KOPT-K1 (cell line): Measurements from ENCODE around the gene NEU1.
"Not testable (repeated sequence)": the region's sequence is repeated elsewhere in the genome, so short reads cannot be mapped to it uniquely, and the experiment has no call there.

Experiments used
- H3K27ac ChIP-seq: fragments of 200-600 bp; sonication (generic); 2 replicates; pipeline ENCODE4 v1.5.1; 2016; ENCODE audit warnings: antibody characterized with exemption, mild to moderate bottlenecking, low read depth, low read length; ENCODE audit not compliant: poor library complexity, severe bottlenecking
- H3K36me3 ChIP-seq: fragments of 200-600 bp; sonication (generic); 2 replicates; pipeline ENCODE4 v1.5.1; 2017; ENCODE audit warnings: antibody characterized with exemption, mild to moderate bottlenecking, low read length, moderate library complexity; ENCODE audit not compliant: insufficient read depth
- H3K9me3 ChIP-seq: fragments of 200-600 bp; sonication (generic); 2 replicates; pipeline ENCODE4 v1.5.1; 2017; ENCODE audit warnings: antibody characterized with exemption, low read length, mild to moderate bottlenecking; ENCODE audit not compliant: insufficient read depth, poor library complexity, severe bottlenecking

The NEU1 gene

DNA sequence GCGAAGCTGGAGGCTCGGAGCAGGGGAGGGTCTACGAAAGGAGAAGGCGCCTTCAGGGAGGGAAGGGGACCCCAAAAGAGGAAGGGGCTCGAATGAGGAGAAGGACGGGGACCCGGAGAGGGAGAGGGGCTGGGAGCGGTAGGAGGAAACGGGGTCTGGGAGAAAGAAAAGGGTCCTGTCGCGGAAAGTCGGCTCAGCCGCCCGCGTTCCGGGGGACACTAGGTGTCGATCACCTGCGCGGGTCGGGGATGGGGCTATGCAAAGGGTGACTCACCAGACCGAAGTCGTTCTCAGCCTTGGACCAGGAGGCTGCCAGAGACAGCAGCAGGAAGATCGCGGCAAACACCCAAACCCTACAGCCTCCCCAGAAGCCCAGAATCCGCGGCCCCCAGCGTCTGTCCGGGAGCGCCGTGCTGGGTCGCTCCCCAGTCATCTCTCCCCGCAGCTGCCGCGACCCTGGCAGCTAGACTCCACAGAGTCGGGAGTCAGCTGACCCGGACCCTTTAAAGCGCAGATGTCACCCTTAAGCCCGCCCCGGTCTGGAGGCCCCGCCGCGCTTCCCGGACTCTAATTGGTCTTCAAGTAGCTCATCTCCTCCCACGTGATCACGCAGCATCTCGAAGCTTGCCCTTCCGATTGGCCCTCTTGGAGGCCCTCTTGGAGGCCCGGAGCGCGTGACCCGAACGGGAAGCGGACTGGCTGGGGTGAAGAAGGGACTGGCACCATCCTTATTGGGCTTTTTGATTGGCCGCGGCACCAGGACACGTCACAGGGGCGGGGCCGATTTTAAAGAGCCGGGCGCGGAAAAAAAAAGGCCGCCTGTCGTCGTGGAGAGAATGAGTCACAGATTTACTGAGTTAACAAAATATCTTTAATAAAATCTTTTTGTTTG lies at the start of gene NEU1:
Gene NEU1 (minus strand): TSS at position 478 of the 892 bp plus-strand sequence. CDS start 45 bp downstream, at position 433.
- Histone ChIP-seq H3K36me3 (peaks cover 23% of the 10 kb centered on the region), H3K9me3 (no peaks in the 10 kb centered on the region), H3K27ac (peak within 1 kb of the TSS; percentile 63)

DNA sequence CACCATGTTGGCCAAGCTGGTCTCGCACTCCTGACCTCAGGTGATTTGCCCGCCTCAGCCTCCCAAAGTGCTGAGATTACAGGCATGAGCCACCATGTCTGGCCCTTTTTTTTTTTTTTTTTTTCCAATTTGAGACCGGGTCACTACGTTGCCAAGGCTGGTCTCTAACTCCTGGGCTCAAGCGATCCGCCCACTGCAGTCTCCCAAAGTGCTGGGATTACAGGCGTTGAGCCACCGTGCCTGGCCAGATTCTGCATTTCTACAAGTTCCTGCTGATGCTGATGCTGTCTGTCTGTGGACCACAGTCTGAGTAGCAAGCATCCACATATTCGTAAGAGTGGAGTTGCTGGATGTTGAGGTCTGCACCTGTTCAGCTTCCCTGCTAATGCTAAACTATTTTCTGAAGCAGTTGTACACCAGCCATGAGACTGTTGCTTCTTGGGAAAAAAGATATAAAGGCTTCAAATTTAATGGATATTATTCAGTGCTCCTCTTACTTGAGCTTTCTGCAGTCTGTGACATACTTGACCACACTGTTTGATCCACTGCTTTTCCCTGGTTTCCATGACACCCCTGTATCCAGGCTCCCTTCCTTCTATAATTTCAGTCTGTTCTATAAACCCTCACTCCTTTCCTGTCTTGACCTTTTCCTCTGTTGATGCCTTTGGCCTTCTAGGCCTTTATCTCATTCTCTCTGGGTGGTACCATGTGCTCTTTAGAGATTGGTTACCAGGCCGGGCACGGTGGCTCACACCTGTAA lies 49.4 kb upstream of the NEU1 start:
- H3K27ac ChIP-seq, result no peak overlapping the region
- H3K9me3 ChIP-seq, result no peaks in the 10 kb centered on the region
- no peaks in the 10 kb centered on the region for H3K36me3 ChIP-seq

GRCh38 chr6:31909298-31909697 lies 46.7 kb upstream of the NEU1 start:
- H3K36me3 ChIP-seq, H3K27ac ChIP-seq, H3K9me3 ChIP-seq: not testable (repeated sequence)

- Histone ChIP-seq H3K9me3 (no peaks in the 10 kb centered on the region), H3K27ac (no peak overlapping the region), H3K36me3 (no peaks in the 10 kb centered on the region)
Measured at GRCh38 chr6:31908791-31909190, 46.2 kb upstream of the NEU1 start.

DNA sequence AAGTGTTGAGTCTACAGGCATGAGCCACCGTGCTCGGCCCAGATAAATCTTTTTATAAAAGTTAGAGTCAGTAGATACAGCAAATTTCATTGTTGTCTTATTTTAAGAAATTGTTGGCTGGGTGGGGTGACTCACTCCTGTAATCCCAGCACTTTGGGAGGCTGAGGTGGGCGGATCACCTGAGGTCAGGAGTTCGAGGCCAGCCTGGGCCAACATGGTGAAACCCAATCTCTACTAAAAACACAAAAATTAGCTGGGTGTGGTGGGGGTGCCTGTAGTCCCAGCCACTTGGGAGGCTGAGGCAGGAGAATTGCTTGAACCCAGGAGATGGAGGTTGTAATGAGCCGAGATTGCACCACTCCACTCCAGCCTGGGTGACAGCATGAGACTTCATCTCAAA lies 45.6 kb upstream of the NEU1 start:
- not testable (repeated sequence) for H3K9me3 ChIP-seq, H3K36me3 ChIP-seq, H3K27ac ChIP-seq

- H3K9me3 ChIP-seq, result no peaks in the 10 kb centered on the region
- H3K36me3 ChIP-seq, result no peaks in the 10 kb centered on the region
- no peak overlapping the region for H3K27ac ChIP-seq
Measured at GRCh38 chr6:31907158-31907813, 44.7 kb upstream of the NEU1 start.

GRCh38 chr6:31906727-31907126 lies 44.1 kb upstream of the NEU1 start:
- not testable (repeated sequence) for H3K27ac ChIP-seq, H3K36me3 ChIP-seq, H3K9me3 ChIP-seq

DNA sequence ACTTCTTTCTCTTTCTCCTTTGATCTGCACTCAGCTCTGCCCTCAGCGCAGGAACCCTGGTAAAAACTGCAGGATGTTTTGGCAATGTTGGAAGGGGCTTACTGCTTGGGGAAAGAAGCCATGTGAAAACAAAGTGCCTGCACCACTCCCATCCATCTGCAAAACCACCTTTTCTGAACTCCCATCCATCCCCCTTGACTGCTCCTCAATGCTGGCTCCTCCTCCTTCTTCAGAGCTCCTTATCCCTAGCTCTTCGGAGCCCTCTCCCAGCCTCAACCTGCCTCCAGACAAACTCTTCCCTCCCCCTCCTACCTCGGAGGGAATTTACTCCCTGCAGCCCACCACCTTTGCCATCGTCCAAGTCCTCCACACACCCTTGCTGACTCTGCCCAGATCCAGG lies 43.5 kb upstream of the NEU1 start:
- Histone ChIP-seq H3K9me3 (no peaks in the 10 kb centered on the region), H3K36me3 (no peaks in the 10 kb centered on the region), H3K27ac (no peak overlapping the region)

DNA sequence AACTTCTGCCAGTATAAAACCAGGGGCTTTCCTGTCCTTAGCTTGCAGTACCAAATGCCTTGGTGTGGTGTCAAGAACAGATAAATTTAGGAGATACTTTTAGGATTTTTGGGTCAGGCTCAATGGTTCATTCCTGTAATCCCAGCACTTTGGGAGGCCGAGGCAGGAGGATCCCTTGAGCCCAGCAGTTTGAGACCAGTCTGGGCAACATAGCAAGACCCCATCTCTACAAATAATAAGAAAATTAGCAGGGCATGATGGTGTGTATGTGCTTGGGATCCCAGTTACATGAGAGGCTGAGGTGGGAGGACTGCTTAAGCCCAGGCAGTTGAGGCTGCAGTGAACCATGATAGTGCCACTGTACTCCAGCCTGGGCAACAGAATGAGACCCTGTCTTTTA lies 42.4 kb upstream of the NEU1 start:
- Histone ChIP-seq H3K9me3 (no peaks in the 10 kb centered on the region), H3K36me3 (no peaks in the 10 kb centered on the region), H3K27ac (no peak overlapping the region)

GRCh38 chr6:31903957-31904356 lies 41.3 kb upstream of the NEU1 start:
- H3K36me3 ChIP-seq, result no peaks in the 10 kb centered on the region
- H3K9me3 ChIP-seq, result no peaks in the 10 kb centered on the region
- no peak overlapping the region for H3K27ac ChIP-seq

DNA sequence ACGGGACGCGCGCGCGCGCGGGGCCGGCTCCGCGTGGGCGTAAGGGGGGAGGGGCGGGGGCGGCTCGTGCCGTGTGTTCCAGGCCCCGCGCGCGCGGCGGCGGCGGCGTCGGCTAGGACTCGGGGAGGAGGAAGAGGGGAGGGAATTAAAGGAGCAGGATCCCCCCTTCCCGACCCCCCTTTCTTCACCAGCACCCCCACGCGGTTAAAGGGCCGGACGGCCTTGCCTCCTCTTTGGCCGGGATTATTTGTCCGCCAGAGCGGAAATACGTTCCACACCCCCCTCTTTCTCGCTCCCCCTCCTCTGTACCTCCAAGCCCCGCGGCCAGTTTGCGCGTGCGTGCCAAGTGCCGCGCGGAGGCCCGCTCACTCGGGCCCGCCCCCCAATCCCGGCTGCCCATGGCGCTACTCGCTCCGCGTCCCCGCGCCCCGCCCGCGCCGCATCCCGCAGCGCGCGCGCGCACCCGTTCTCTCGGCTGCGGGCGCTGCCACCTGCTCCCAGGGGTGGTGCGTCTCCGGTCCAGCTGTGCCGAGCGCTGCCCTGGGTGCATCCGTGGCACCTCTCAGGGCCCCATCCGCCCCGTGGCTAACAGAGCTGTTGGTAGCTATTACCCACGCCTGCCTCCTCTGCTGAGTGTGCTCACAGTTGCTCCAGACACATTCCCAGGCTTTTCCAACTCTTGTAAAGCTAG lies 39.5 kb upstream of the NEU1 start, which contains the start of gene ZBTB12:
Gene ZBTB12 (minus strand): TSS at position 134 of the 691 bp plus-strand sequence. CDS start 781 bp downstream, outside the sequence.
- no peaks in the 10 kb centered on the region for H3K36me3 ChIP-seq
- peak within 1 kb of the TSS; percentile 81 for H3K27ac ChIP-seq
- no peaks in the 10 kb centered on the region for H3K9me3 ChIP-seq

GRCh38 chr6:31901415-31901952 lies 38.9 kb upstream of the NEU1 start:
- no peaks in the 10 kb centered on the region for H3K9me3 ChIP-seq
- 0 out of 2 replicates have a peak, but pooled peaks cover under 1% of the 10 kb centered on the region for H3K36me3 ChIP-seq
- peak overlapping the region; percentile 81 for H3K27ac ChIP-seq

DNA sequence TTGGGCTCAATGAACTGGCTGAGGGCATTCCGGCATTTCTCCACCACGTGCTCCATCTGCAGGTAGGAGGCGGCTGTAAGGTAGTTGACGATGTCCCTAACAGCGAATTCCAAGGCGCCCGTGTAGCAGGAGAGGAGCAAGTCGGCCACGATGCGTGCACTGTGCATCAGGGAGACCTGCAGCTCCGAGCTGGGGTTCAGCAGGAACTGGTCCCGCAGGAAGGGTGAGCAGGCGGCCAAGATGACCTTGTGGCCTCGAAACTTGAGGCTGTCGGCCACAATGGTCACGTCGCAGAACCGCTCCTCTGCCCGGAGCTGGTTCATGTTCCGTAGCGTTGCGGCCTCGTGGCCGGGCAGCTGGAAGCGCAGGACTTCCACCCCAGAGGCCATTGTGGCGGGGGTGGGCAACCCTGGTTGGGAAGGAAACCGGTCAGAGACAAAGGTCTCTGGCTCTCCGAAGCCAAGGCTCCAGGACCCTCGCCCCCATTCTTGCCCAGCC lies 38.3 kb upstream of the NEU1 start:
- H3K36me3 ChIP-seq, result peaks cover 5% of the 10 kb centered on the region
- peak overlapping the region; percentile 81 for H3K27ac ChIP-seq
- H3K9me3 ChIP-seq, result no peaks in the 10 kb centered on the region
